Stimulated activated CD8-positive, alpha-beta memory T cell treated with anti-CD3 and anti-CD28 coated beads, Interleukin-12 subunit alpha, Interleukin-12 subunit beta, amount 100 ng/mL, for 24 hours (primary cell): ENCODE measurements around the gene BSG.
"Not testable (repeated sequence)": the region's sequence is repeated elsewhere in the genome, so short reads cannot be mapped to it uniquely, and the experiment has no call there.

Source experiments
- DNase-seq: peaks from one replicate; pipeline ENCODE4 v3.0.0-alpha.2; 2020; ENCODE audit errors: extremely low read depth

Gene BSG

DNA sequence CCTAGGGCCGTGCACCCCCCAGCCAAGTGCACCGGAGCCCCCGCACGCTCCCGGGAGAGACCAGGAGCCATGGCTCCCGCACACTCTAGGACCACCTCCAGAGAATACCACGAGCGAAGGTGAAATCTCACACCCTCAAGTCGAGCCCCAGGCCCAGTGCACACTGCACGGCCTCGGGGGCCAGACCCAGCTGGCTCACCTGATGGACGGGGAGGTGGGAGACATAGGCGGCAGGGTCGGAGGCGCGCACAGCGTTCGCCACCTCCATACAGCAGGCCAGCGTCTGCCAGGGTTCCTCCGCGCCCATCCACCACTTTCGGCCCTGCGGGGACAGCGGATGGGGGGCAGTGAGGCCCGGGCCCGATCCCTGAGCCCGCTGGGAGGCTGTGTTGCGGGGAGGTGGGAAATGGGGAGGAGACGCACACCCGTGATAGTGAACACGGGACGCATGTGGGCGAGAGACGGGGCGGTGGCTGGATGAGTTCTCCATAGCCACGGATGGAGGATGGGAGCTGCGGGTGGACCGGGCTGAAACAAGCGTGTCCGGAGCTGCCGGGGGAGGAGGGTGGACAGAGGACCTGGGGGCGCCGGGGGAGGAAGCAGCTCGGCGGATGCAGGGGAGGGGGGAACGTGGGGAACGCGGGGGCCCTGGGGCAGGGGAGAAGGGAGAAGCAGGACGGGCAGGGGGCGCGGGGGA, 47.9 kb downstream of the BSG start:
- no peak for DNase-seq

DNA sequence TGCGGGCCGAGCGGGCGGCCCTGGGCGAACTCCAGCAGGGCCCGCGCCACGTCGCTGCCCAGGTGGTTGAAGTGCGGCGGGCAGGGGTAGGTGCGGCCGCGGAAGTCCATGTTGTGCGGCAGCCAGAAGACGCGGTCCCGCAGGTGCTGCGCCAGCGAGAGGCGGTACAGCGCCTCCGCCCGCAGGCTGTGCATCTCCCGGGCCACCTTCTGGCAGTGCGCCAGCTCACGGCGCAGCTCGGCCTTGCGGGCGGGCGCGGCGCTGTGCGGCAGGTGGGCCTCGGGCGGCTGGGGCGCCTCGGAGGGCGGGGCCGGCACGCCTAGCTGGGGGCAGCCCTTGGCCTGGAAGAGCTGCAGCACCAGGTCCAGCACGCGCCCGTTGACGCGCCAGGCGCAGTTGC, 48.8 kb downstream of the BSG start:
- not testable (repeated sequence) for DNase-seq

DNA sequence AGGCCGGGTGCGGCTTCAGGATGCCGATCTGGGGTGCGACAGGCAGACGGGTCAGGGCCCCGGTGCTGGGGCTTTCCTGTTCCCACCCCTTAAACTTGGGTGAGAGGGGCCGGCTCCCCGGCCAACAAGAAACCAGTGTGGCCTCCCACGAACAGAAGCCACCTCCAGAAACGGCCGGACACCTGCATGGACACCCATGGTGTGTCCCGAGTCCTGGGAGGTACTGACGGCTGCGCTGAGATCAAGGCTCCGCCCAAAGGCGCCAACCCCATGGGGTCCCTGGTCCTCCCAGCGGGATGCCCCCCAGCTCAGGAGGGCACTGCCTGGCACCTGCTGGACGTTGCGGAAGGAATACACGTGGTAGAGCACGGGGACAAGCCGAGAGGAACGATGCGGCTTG, 49.4 kb downstream of the BSG start:
- DNase-seq, result no peak

DNA sequence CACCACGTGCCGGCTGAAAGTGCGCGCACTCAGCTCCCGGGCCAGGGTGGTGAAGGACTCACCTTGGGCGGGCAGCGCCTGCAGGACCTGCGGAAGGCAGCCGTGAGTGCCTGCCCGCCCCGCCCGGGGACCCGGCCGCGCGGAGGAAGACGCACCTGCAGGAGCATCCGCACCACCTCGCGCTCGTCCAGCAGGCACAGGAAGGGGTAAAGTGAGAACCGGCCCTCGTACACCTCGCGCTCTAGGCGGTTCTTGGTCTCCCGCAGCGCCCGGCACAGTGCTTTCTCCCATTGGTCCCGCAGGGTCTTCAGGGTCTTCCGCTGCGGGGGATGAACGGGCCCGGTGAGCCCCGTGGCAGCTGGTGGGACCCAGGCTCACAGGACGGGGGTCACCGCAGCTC, 50.3 kb downstream of the BSG start:
- DNase-seq, result no peak

DNA sequence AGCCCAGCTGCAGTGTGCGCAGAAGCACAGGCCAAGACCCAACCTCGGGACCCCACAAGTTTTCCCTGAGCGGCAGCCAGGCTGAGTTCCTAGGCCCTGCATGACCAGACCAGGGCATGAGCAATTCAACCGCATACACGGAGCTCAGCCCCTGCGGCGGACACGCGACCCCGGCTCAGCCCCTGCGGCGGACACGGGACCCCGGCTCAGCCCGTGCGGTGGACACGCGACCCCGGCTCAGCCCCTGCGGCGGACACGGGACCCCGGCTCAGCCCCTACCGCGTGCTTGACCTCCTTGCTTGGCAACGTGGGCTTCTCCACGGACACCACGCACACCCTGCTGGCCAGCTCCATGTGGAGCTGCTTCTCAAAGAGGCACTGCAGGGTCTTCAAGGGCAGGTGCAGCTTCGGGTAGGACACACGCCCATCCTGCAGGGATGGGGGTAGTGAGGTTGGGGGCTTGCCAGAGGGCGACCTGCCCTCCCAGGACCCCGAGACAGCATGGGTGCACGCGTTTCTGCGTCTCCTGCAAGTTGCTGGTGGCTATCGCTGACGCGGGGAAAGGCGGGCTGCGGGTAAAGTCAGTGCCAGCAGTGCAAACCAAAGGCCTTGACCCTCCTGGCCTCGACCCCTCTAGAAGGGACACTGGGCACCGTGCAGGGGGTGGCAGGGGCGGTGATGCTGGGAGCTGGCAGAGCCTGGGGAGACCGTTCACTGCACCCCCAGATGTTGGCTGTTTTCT, 51.0 kb downstream of the BSG start:
- DNase-seq, result no peak

DNA sequence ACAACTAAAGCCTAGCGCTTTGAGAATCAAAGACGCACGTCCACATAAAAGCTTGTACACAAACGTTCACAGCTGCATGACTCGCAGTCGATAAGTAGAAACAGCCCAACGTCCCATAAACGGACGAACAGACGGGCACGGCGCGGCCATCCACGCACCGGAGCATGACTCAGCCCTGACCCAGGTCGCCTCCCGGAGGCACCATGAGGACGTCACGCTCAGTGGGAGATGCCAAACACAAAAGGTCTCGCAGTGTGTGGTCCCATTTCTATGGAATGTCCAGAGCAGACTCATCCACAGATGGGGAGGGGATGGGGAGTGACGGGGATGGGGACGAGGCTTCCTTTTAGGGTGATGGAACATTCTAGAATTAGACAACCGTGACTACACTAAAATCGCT, 51.6 kb downstream of the BSG start:
- no peak for DNase-seq

DNA sequence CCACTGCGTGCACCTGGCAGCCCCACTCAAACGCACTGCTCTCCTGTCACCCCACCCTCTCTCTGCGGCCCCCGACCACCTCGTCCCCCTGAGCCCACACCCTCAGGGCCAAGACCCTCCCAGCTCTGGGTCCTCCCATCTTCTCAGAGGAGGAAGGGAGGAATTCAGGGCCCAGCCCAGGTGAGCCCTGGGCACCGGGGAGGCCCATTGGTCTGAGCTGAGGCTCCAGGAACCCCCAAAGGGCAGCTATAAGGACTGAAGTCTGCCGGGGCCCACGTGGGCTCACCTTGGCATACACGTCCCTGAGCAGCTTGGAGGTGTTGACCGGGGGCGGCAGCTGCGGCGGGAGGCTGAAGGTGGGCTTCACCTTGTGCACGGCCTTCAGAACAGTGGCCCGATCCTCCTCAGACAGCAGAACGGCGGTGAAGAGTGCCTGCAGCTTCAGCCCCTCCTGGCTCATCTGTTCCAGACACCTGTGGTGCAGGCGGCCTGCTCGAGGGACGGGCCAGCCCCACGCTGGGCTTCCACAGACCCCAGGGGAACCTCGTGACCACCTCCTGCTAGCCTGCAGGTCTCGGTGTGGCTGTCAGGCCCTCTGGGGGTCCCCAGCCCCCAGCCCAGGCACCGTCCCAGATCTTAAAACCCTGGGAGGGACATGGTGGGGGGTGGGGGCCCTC, 52.2 kb downstream of the BSG start:
- DNase-seq, result no peak

DNA sequence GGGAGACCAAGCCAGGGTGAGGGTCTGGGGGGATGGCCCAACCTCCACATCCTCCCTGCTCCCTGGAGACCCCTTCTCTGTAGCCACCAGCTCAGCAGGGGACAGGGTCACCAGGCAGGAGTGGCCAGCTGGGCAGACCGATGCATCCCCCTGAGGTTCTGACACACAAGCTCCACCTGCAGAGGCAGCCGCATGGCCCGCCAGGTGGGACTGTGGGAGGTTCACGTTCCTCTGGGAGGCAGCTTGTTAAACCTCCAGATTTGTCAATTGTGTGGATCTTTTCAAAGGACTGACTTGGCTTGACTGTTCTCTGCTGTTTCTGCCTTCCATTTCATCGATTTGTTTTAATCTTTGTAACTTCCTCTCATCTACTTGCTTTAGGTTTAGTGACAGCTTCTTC, 52.9 kb downstream of the BSG start:
- no peak for DNase-seq

DNA sequence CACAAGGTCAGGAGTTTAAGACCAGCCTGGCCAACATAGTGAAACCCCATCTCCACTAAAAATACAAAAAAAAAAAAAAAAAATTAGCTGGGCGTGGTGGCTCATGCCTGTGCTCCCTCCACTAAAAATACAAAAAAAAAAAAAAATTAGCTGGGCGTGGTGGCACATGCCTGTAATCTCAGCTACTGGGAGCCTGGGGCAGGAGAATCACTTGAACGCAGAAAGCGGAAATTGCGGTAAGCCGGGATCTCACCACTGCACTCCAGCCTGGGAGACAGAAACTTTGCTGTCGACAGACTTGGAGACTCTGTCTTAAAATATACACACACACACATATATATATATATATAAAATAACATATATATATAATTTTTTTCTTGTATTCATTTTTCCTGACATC, 54.2 kb downstream of the BSG start:
- DNase-seq, result not testable (repeated sequence)

DNA sequence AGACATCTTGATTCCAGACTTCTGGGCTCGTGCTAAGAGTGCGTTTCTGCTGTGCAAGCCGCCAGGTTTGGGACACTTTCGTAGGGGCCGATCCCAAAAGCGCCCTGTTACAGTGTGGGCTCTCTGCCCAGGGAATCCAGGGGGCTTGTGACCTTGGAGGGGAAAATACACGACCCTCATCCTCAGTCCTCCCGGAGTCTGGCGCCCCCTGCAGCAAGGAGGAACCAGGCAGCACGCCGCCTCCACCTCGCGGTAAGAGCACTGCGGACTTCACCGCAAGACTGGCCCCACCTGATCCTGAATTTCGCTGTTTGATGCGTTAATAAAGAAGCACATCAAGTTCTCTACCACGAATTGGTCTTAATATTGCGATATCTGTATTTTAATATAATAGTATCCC, 55.8 kb downstream of the BSG start:
- no peak for DNase-seq

DNA sequence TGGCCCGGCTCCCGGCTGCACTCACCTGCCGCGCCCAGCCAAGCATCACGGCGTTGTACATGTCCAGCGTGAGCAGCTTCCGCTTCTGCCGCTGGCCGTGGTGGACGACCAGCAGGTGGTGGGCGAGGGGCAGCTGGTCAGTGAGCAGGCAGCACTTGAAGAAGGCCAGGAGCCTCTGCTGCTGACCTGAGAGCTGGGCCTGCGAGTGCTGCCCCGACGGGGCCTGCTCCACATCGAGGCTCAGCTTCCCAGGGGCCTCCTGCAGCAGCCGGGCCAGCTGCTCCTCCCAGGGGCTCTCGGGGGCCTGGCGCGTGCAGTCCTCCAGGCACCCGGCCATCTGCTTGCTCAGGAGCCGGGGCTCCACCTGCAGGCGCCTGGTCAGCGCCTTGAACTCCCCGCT, 57.1 kb downstream of the BSG start:
- DNase-seq, result not testable (repeated sequence)

DNA sequence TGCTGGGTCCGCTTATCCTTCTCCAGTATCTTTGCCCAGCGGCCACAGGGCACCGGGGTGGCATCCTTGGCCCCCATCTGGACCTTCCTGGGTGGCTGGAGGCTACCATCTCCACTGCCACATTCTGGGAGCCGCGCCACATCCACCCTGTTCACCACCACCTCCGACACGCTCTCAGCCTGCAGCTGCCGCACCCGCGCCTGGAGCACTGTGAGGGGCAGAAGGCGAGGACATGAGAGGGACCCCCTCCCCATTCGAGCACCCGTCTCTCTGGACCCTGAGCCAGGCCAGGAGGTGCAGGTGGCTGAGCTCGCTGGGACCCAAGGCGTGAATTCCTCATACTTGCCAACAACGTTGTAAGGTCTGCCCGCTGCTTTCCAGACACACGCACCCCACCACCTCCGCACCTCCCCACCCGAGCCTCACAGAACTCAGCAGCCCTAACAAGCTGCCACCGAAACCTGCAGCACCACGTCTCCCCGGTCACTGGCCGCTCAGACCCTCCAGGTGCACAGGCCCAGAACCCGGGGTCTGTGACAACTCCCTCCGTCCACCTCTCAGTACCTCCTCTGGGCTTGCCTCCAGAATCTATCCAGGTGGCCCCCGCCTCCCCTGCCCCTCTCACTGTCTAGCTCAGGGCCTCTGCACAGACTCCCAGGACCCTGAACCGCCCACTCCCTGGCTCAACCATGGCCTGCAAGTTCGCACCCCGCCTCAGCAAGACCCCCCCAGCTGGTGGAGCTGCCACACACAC, 57.7 kb downstream of the BSG start:
- DNase-seq, result no peak

DNA sequence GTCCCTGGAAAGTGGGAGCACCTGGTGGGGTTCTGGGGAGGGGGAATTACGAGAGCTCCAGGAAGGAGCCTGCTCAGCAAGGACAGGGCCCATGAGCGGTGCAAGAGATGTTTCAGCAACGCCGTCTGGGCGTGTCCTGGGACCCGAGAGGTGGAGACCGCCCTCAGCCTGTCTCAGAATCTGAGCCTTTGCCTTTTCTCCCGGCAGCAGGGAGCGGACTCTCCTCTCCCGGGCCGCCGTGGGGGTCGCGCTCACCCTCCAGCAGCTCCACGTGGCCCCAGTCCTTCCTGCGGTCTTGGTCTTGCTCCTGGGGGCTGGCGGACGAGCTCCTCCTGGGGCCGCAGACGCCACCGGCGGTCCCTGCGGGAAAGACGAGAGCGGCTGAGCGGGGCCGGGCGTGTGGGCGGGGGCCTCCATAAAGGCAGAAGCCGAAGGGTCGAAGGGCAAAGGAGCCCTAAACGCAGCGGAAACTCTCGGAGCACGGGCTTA, 60.2 kb downstream of the BSG start:
- DNase-seq, result peak; percentile 21
